B cell (primary cell): ENCODE results near the gene TSSC4. TPM values are rescaled to one million over a fixed set of nuclear protein-coding genes. Genes with fewer than 3 reads are reported as not detected.
"Not testable (repeated sequence)": the region's sequence is repeated elsewhere in the genome, so short reads cannot be mapped to it uniquely, and the experiment has no call there.

ENCODE experiments used
- ATAC-seq: fragments of 200-7000 bp; cut with Tn5 transposase; one replicate; pipeline ENCODE4 v1.10.0; 2021; ENCODE audit warnings: low read depth, mild to moderate bottlenecking, moderate number of reproducible peaks, moderate library complexity
- CTCF ChIA-PET: fragments of 350-600 bp; sonication (Branson Sonifier 250); formaldehyde crosslinking; loops from one replicate; lab custom pipeline; 2021; ENCODE audit warnings: antibody characterized with exemption, inconsistent platforms; lab: Charles Lee
- POLR2A ChIA-PET: fragments of 350-600 bp; sonication (Branson Sonifier 250); formaldehyde crosslinking; loops from one replicate; lab custom pipeline; 2021; ENCODE audit warnings: antibody characterized with exemption; lab: Charles Lee
- DNase-seq: peaks from one replicate; pipeline ENCODE4 v3.0.0; 2013
- H2AFZ ChIP-seq: 2 replicates; pipeline ENCODE4 v1.6.1; 2012; ENCODE audit warnings: mild to moderate bottlenecking, low read depth, low read length; ENCODE audit not compliant: insufficient read depth, poor library complexity, severe bottlenecking
- H3K27ac ChIP-seq, 2 donors: 1 replicate in 1 of 2; 2 replicates in 1 of 2; pipeline ENCODE4 v1.5.1; 2012 to 2013; ENCODE audit warnings: low read length in 2 of 2, mild to moderate bottlenecking in 2 of 2, moderate library complexity in 1 of 2
- H3K27me3 ChIP-seq, 4 experiments: fragments of 200-600 bp in 1 of 4; sonication (generic) in 1 of 4; replicated peaks in 1 of 4; 1 replicate in 2 of 4; 2 replicates in 2 of 4; pipeline versions ENCODE4 v1.6.1 to v1.7.0; 2013 to 2016; ENCODE audit warnings: low read length in 3 of 4, mild to moderate bottlenecking in 2 of 4, mixed read lengths in 1 of 4, moderate library complexity in 1 of 4; ENCODE audit not compliant: insufficient read depth in 4 of 4, control insufficient read depth in 3 of 4; ENCODE audit errors: control extremely low read depth in 1 of 4
- H3K36me3 ChIP-seq, 2 experiments: replicated peaks in 1 of 2; 1 replicate in 1 of 2; 2 replicates in 1 of 2; pipeline versions ENCODE4 v1.6.1 to v1.7.1; 2013; ENCODE audit warnings: low read length in 1 of 2; ENCODE audit not compliant: insufficient read depth in 2 of 2, control insufficient read depth in 1 of 2; ENCODE audit errors: control extremely low read depth in 1 of 2, extremely low read depth in 1 of 2
- H3K4me1 ChIP-seq, 2 donors: fragments of 200-600 bp in 1 of 2; sonication (generic) in 1 of 2; 1 replicate in 1 of 2; 2 replicates in 1 of 2; pipeline versions ENCODE4 v1.5.1 to v1.6.1; 2013 to 2017; ENCODE audit warnings: low read length in 2 of 2; ENCODE audit not compliant: control insufficient read depth in 2 of 2, insufficient read depth in 2 of 2
- H3K4me2 ChIP-seq: replicated peaks from 2 replicates; pipeline ENCODE3; 2012; ENCODE audit warnings: mild to moderate bottlenecking, low read depth, low read length; ENCODE audit not compliant: poor library complexity, severe bottlenecking
- H3K4me3 ChIP-seq, 5 experiments: fragments of 200-600 bp in 1 of 5; sonication (generic) in 1 of 5; 1 replicate in 3 of 5; 2 replicates in 2 of 5; pipeline versions ENCODE4 v1.5.1 to v1.7.0; 2011 to 2016; ENCODE audit warnings: low read length in 4 of 5, mild to moderate bottlenecking in 4 of 5, low read depth in 2 of 5, control low read depth in 1 of 5, moderate library complexity in 1 of 5; ENCODE audit not compliant: insufficient read depth in 1 of 5; ENCODE audit errors: control extremely low read depth in 1 of 5, extremely low read depth in 1 of 5
- H3K79me2 ChIP-seq: fragments of 200-600 bp; sonication (generic); one replicate; pipeline ENCODE4 v1.6.0; 2016; ENCODE audit warnings: low read length; ENCODE audit not compliant: control insufficient read depth, insufficient read depth
- H3K9ac ChIP-seq: fragments of 200-600 bp; sonication (generic); 2 replicates; pipeline ENCODE4 v1.6.1; 2017; ENCODE audit warnings: mild to moderate bottlenecking, low read length, moderate library complexity
- H3K9me3 ChIP-seq, 3 donors: one replicate each; pipeline versions ENCODE4 v1.6.1 to v1.7.1; 2013; ENCODE audit warnings: low read length in 2 of 3; ENCODE audit not compliant: control insufficient read depth in 2 of 3, insufficient read depth in 1 of 3; ENCODE audit errors: control extremely low read depth in 1 of 3
- H4K20me1 ChIP-seq: 2 replicates; pipeline ENCODE4 v1.6.0; 2012; ENCODE audit warnings: mild to moderate bottlenecking, low read length; ENCODE audit not compliant: insufficient read depth, control insufficient read depth, poor library complexity, severe bottlenecking
- H3K27ac Mint-ChIP-seq: one replicate; pipeline ENCODE4 v1.8.0; 2021; ENCODE audit warnings: mixed read lengths
- H3K27me3 Mint-ChIP-seq: one replicate; pipeline ENCODE4 v1.8.0; 2021; ENCODE audit warnings: mixed read lengths
- H3K4me1 Mint-ChIP-seq: one replicate; pipeline ENCODE4 v1.8.0; 2021; ENCODE audit warnings: mixed read lengths
- H3K4me3 Mint-ChIP-seq: one replicate; pipeline ENCODE4 v1.8.0; 2021; ENCODE audit warnings: mixed read lengths
- H3K9me3 Mint-ChIP-seq: one replicate; pipeline ENCODE4 v1.8.0; 2022; ENCODE audit warnings: mixed read lengths; ENCODE audit not compliant: insufficient read depth
- CTCF ChIP-seq: fragments of 200-600 bp; IDR thresholded peaks from one replicate; pipeline ENCODE4 v1.8.0; 2022; ENCODE audit warnings: antibody characterized with exemption, mild to moderate bottlenecking
- EZH2 ChIP-seq: IDR thresholded peaks from 2 replicates; pipeline ENCODE4 v1.6.1; 2012; ENCODE audit warnings: borderline replicate concordance, low read depth, mild to moderate bottlenecking, moderate library complexity, low read length; ENCODE audit not compliant: insufficient read depth, poor library complexity, severe bottlenecking
- WGBS: methylation state at CpG from one replicate; pipeline ENCODE4 v1.1.5; 2013; ENCODE audit warnings: missing lambda C conversion rate; ENCODE audit not compliant: insufficient coverage; 5-methylcytosine and 5-hydroxymethylcytosine counted together
- intact Hi-C: fragments of 100-400 bp; cut with micrococcal nuclease; formaldehyde crosslinking; loops from one replicate; pipeline ENCODE4 v1.10.0; 2022
- polyA plus RNA-seq: library from polyadenylated mRNA; depleted of rRNA; stranded (reverse); fragments of >200 nt; gene quantifications from 2 replicates; pipeline ENCODE4 v1.2.3, GENCODE V29; 2012
- total RNA-seq, 2 donors: library from RNA; stranded (reverse); fragments of 120-200 nt in 1 of 2; gene quantifications; 1 replicate in 1 of 2; 2 replicates in 1 of 2; pipeline versions ENCODE4 v1.2.3 to v1.2.4, GENCODE V29; 2013 to 2022

The TSSC4 gene
- total and polyA plus RNA-seq, 2 donors (not counting 1 experiment from before 2014, with no cell fraction given): 49.4 to 57.5 TPM

GRCh38 chr11:2363577-2364370 lies 36.8 kb upstream of the TSSC4 start:
- intact Hi-C loops: no loop called here
- no peak overlapping the region for H3K4me2 ChIP-seq
- peaks cover 0 to 5% of the 10 kb centered on the region in 2 donors for H3K4me1 ChIP-seq
- no peak for DNase-seq
- H3K9ac ChIP-seq: no peak overlapping the region
- no peaks in the 10 kb centered on the region for H3K36me3 ChIP-seq
- ATAC-seq: no peak
- Mint-ChIP-seq H3K4me3 (no peak overlapping the region), H3K27me3 (no peaks in the 10 kb centered on the region), H3K27ac (no peak overlapping the region), H3K9me3 (no peaks in the 10 kb centered on the region), H3K4me1 (peaks cover 9% of the 10 kb centered on the region)
- no peaks in the 10 kb centered on the region for H3K9me3 ChIP-seq
- POLR2A ChIA-PET: no interaction called here
- CTCF ChIA-PET: no interaction called here
- no peaks in the 10 kb centered on the region for H3K27me3 ChIP-seq
- H3K79me2 ChIP-seq: no peaks in the 10 kb centered on the region
- no peaks in the 10 kb centered on the region for H4K20me1 ChIP-seq
- no peak overlapping the region for H3K27ac ChIP-seq
- WGBS: 90% methylated on average over 15 of the region's 15 CpGs
- no peak overlapping the region for H2AFZ ChIP-seq
- TF ChIP-seq CTCF (no peak), EZH2 (no peak)
- no peak overlapping the region for H3K4me3 ChIP-seq

GRCh38 chr11:2364386-2364785 lies 36.2 kb upstream of the TSSC4 start:
- H3K4me2 ChIP-seq, DNase-seq, ATAC-seq, H3K27ac ChIP-seq, H3K36me3 ChIP-seq, H3K27ac Mint-ChIP-seq, H3K27me3 ChIP-seq, H3K27me3 Mint-ChIP-seq, H3K79me2 ChIP-seq, H3K4me1 Mint-ChIP-seq, H2AFZ ChIP-seq, H4K20me1 ChIP-seq, H3K4me3 Mint-ChIP-seq, CTCF ChIA-PET, H3K4me1 ChIP-seq, H3K9me3 Mint-ChIP-seq, POLR2A ChIA-PET, intact Hi-C loops, H3K9me3 ChIP-seq, H3K4me3 ChIP-seq, H3K9ac ChIP-seq: not testable (repeated sequence)
- WGBS: 93% methylated on average over 7 of the region's 12 CpGs
